GM18508 (cell line): ENCODE data around the gene AOPEP.
"Not testable (repeated sequence)": the region's sequence is repeated elsewhere in the genome, so short reads cannot be mapped to it uniquely, and the experiment has no call there.

ENCODE experiments used
- ATAC-seq: cut with Tn5 transposase; IDR thresholded peaks from one replicate; pipeline ENCODE4 v1.9.1; 2021; ENCODE audit warnings: moderate number of reproducible peaks; ENCODE audit not compliant: insufficient read depth, unreplicated experiment

AOPEP gene

GRCh38 chr9:94941211-94941875 lies 214.8 kb downstream of the AOPEP start:
- no peak for ATAC-seq

- ATAC-seq: no peak
These were observed 218.1 kb downstream of the AOPEP start for GRCh38 chr9:94944626-94945025.

GRCh38 chr9:94945197-94946144 lies 219.0 kb downstream of the AOPEP start:
- ATAC-seq: no peak

- ATAC-seq: no peak
These were observed 219.8 kb downstream of the AOPEP start for GRCh38 chr9:94946256-94946655.

GRCh38 chr9:94948567-94949235 lies 222.2 kb downstream of the AOPEP start:
- no peak for ATAC-seq

GRCh38 chr9:94949370-94949769 lies 222.9 kb downstream of the AOPEP start:
- ATAC-seq: no peak

GRCh38 chr9:94950040-94950578 lies 223.6 kb downstream of the AOPEP start:
- ATAC-seq: no peak

- ATAC-seq: no peak
These were observed 224.3 kb downstream of the AOPEP start for GRCh38 chr9:94950579-94951323.

GRCh38 chr9:94951324-94952135 lies 225.0 kb downstream of the AOPEP start:
- ATAC-seq: no peak

GRCh38 chr9:94952565-94953373 lies 226.3 kb downstream of the AOPEP start:
- ATAC-seq: no peak

GRCh38 chr9:94956731-94957130 lies 230.2 kb downstream of the AOPEP start:
- ATAC-seq: no peak

GRCh38 chr9:94960964-94961363 lies 234.5 kb downstream of the AOPEP start:
- no peak for ATAC-seq

- no peak for ATAC-seq
These were observed 235.4 kb downstream of the AOPEP start for GRCh38 chr9:94961870-94962269.

- not testable (repeated sequence) for ATAC-seq
These were observed 239.1 kb downstream of the AOPEP start for GRCh38 chr9:94965631-94966030.

GRCh38 chr9:94966046-94966445 lies 239.5 kb downstream of the AOPEP start:
- not testable (repeated sequence) for ATAC-seq

- no peak for ATAC-seq
These were observed 241.0 kb downstream of the AOPEP start for GRCh38 chr9:94967482-94967881.

GRCh38 chr9:94971378-94972131 lies 245.1 kb downstream of the AOPEP start:
- ATAC-seq: no peak
